ENCODE data around the gene CTNNA2. TPM values are rescaled to one million over a fixed set of nuclear protein-coding genes. Genes with fewer than 3 reads are reported as not detected.

The CTNNA2 gene
- total RNA-seq, 3 donors from 2014 or later = 0.29 to 4.2 (median 1.1) TPM

- no peak for TF ChIP-seq CTCF (IDR thresholded peaks at IDR 0.05)
- ATAC-seq (no peak), DNase-seq (no peak)
- intact Hi-C loops (cut with DNase I, micrococcal nuclease) = no loop called here
- H3K36me3 ChIP-seq (ENCODE audit: low read depth) = no peaks in the 10 kb centered on the region
- no peak overlapping the region for H3K4me3 ChIP-seq
- no peaks in the 10 kb centered on the region for H3K4me1 ChIP-seq (ENCODE audit: low read depth)
- no peaks in the 10 kb centered on the region for H3K9me3 ChIP-seq
Observed at GRCh38 chr2:80040226-80040625, 527.4 kb downstream of the CTNNA2 start.

GRCh38 chr2:80042635-80043034, 529.8 kb downstream of the CTNNA2 start:
- no peaks in the 10 kb centered on the region for H3K4me1 ChIP-seq (ENCODE audit: low read depth)
- ATAC-seq (no peak), DNase-seq (no peak)
- H3K4me3 ChIP-seq = no peak overlapping the region
- no peaks in the 10 kb centered on the region for H3K9me3 ChIP-seq
- intact Hi-C loops (cut with DNase I, micrococcal nuclease) = no loop called here
- no peak for TF ChIP-seq CTCF (IDR thresholded peaks at IDR 0.05)
- no peaks in the 10 kb centered on the region for H3K36me3 ChIP-seq (ENCODE audit: low read depth)

GRCh38 chr2:80048296-80048695, 535.4 kb downstream of the CTNNA2 start:
- TF ChIP-seq CTCF (IDR thresholded peaks at IDR 0.05) = no peak
- intact Hi-C loops (cut with DNase I, micrococcal nuclease) = no loop called here
- Histone ChIP-seq H3K36me3 (ENCODE audit: low read depth) (no peaks in the 10 kb centered on the region), H3K4me1 (ENCODE audit: low read depth) (no peaks in the 10 kb centered on the region), H3K4me3 (no peak overlapping the region), H3K9me3 (no peaks in the 10 kb centered on the region)
- no peak for ATAC-seq
- DNase-seq = no peak

GRCh38 chr2:80050246-80050645, 537.4 kb downstream of the CTNNA2 start:
- ATAC-seq = no peak
- DNase-seq = no peak
- Histone ChIP-seq H3K9me3 (no peaks in the 10 kb centered on the region), H3K4me3 (no peak overlapping the region), H3K36me3 (ENCODE audit: low read depth) (no peaks in the 10 kb centered on the region), H3K4me1 (ENCODE audit: low read depth) (no peaks in the 10 kb centered on the region)
- intact Hi-C loops (cut with DNase I, micrococcal nuclease) = no loop called here
- TF ChIP-seq CTCF (IDR thresholded peaks at IDR 0.05) = no peak

- ATAC-seq (no peak), DNase-seq (no peak)
Observed at GRCh38 chr2:80053522-80054345, 540.9 kb downstream of the CTNNA2 start.

More at GRCh38 chr2:80053522-80054345, 540.9 kb downstream of the CTNNA2 start:
- TF ChIP-seq CTCF (IDR thresholded peaks at IDR 0.05) = no peak
- H3K4me1 ChIP-seq (ENCODE audit: low read depth) = no peaks in the 10 kb centered on the region
- H3K36me3 ChIP-seq (ENCODE audit: low read depth) = no peaks in the 10 kb centered on the region
- intact Hi-C loops (cut with DNase I, micrococcal nuclease) = no loop called here
- H3K4me3 ChIP-seq = no peak overlapping the region
- no peaks in the 10 kb centered on the region for H3K9me3 ChIP-seq
